ENCODE results near the gene MT1A. TPM values are rescaled to one million over a fixed set of nuclear protein-coding genes. Genes with fewer than 3 reads are reported as not detected.

MT1A gene
- total RNA-seq, 1 experiment from 2014 or later, result not detected

DNA sequence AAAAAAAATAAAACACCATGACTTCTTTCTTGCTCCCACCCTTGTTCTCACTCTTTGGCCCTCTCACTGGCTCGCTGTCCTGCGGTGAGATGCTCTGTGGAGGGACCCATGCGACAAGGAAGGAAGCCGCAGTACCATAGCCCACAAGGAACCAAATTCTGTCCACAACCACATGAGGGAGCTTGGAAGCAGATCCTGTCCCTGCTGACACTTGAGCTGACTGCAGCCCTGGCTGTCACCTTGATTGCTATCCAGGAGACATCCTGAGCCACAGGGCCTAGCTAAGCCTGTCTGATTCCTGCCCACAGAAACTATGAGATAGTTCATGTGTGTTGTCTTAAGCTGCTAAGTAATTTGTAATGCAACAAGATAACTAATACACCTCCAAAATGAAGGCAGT is 34.9 kb upstream of the MT1A start:
- Mint-ChIP-seq H3K4me3 (ENCODE audit: low read depth, unreplicated experiment) (no peak overlapping the region), H3K27ac (ENCODE audit: unreplicated experiment) (no peak overlapping the region), H3K27me3 (ENCODE audit: unreplicated experiment) (peaks cover 29% of the 10 kb centered on the region), H3K4me1 (ENCODE audit: low read depth, unreplicated experiment) (peaks cover 20% of the 10 kb centered on the region), H3K36me3 (ENCODE audit: insufficient read depth, unreplicated experiment) (peaks cover 8% of the 10 kb centered on the region), H3K9me3 (ENCODE audit: low read depth, unreplicated experiment) (no peaks in the 10 kb centered on the region)
- CTCF ChIA-PET, result interaction anchor here (0.5 to 4.2 kb wide), 9 partner anchors 15 to 660 kb away, joined by 3 to 71 read pairs (median 4); partner anchors contain the start of gene MT1F
- DNase-seq, result peak; percentile 66
- TF ChIP-seq CTCF (IDR thresholded peaks at IDR 0.05; ENCODE audit: unreplicated experiment), result peak; percentile 40
- BruUV-seq (replicated peaks), result no TSS peak
- intact Hi-C loops (cut with micrococcal nuclease; ENCODE audit: unreplicated experiment), result loop anchor here (1.0 kb wide), 1 partner anchor 99 kb away; no protein-coding TSS in a partner anchor

- no peak overlapping the region for H3K27ac Mint-ChIP-seq (ENCODE audit: unreplicated experiment)
- H3K4me3 Mint-ChIP-seq (ENCODE audit: low read depth, unreplicated experiment), result no peak overlapping the region
- CTCF ChIA-PET, result interaction anchor here (0.6 to 4.2 kb wide), 3 partner anchors 15 to 1419 kb away, joined by 3 to 71 read pairs (median 3); no protein-coding TSS in a partner anchor
- H3K27me3 Mint-ChIP-seq (ENCODE audit: unreplicated experiment), result peaks cover 27% of the 10 kb centered on the region
- peaks cover 32% of the 10 kb centered on the region for H3K4me1 Mint-ChIP-seq (ENCODE audit: low read depth, unreplicated experiment)
- no peak for DNase-seq
- no peaks in the 10 kb centered on the region for H3K9me3 Mint-ChIP-seq (ENCODE audit: low read depth, unreplicated experiment)
- peaks cover 18% of the 10 kb centered on the region for H3K36me3 Mint-ChIP-seq (ENCODE audit: insufficient read depth, unreplicated experiment)
- no peak for TF ChIP-seq CTCF (IDR thresholded peaks at IDR 0.05; ENCODE audit: unreplicated experiment)
- BruUV-seq (replicated peaks), result no TSS peak
- intact Hi-C loops (cut with micrococcal nuclease; ENCODE audit: unreplicated experiment), result no loop called here
Observed at GRCh38 chr16:56604966-56605365, 33.5 kb upstream of the MT1A start.

DNA sequence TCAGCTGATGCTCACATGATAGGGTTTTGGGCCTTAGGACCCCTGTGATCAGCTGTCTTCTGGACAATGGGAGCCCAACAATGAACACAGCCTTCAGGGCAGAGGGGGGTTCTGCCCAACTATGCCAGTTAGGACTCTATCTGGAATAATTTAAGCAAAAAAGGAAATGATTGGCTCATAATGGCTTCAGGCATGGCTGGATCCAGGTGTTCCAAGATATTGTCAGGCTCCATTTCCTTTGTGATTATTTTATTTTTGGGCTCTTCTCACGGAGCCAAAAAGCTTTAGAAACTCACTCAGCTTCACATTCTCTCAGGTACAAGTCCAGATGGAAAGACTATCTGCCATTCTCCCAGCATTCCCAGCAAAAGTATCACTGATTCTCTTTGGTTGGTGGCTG is 33.0 kb upstream of the MT1A start:
- H3K27me3 Mint-ChIP-seq (ENCODE audit: unreplicated experiment), result peaks cover 22% of the 10 kb centered on the region
- H3K4me3 Mint-ChIP-seq (ENCODE audit: low read depth, unreplicated experiment), result no peak overlapping the region
- no peak for TF ChIP-seq CTCF (IDR thresholded peaks at IDR 0.05; ENCODE audit: unreplicated experiment)
- DNase-seq, result no peak
- CTCF ChIA-PET, result interaction anchor here (0.6 to 4.2 kb wide), 4 partner anchors 14 to 988 kb away, joined by 3 to 71 read pairs (median 4); no protein-coding TSS in a partner anchor
- H3K36me3 Mint-ChIP-seq (ENCODE audit: insufficient read depth, unreplicated experiment), result peaks cover 18% of the 10 kb centered on the region
- intact Hi-C loops (cut with micrococcal nuclease; ENCODE audit: unreplicated experiment), result no loop called here
- BruUV-seq (replicated peaks), result no TSS peak
- H3K9me3 Mint-ChIP-seq (ENCODE audit: low read depth, unreplicated experiment), result no peaks in the 10 kb centered on the region
- no peak overlapping the region for H3K27ac Mint-ChIP-seq (ENCODE audit: unreplicated experiment)
- peaks cover 32% of the 10 kb centered on the region for H3K4me1 Mint-ChIP-seq (ENCODE audit: low read depth, unreplicated experiment)

DNA sequence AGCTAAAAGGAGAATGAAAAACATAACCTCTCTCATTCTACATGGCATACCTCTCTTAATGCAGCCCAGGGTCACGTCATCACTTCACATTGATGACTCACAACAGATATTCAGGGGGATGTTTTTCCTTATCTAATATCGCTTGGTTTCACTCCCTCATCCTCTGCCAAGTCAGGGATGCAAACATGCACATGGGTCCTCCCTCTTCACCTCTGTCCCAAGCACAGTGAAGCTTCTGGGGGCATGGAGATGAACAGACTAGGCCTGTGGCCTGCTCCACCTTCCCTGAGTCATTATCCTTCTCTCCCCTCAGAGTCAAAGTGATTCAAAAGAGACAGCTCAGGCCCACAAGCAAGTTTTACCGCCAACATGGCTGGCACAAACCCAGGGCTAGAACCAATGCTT is 32.4 kb upstream of the MT1A start:
- no peak for DNase-seq
- Mint-ChIP-seq H3K4me3 (ENCODE audit: low read depth, unreplicated experiment) (no peak overlapping the region), H3K9me3 (ENCODE audit: low read depth, unreplicated experiment) (no peaks in the 10 kb centered on the region), H3K4me1 (ENCODE audit: low read depth, unreplicated experiment) (peaks cover 34% of the 10 kb centered on the region), H3K27me3 (ENCODE audit: unreplicated experiment) (peaks cover 16% of the 10 kb centered on the region), H3K36me3 (ENCODE audit: insufficient read depth, unreplicated experiment) (peaks cover 18% of the 10 kb centered on the region), H3K27ac (ENCODE audit: unreplicated experiment) (no peak overlapping the region)
- CTCF ChIA-PET, result interaction anchor here (1.2 to 4.2 kb wide), 2 partner anchors 24 to 95 kb away, joined by 4 to 71 read pairs; no protein-coding TSS in a partner anchor
- BruUV-seq (replicated peaks), result no TSS peak
- intact Hi-C loops (cut with micrococcal nuclease; ENCODE audit: unreplicated experiment), result no loop called here
- no peak for TF ChIP-seq CTCF (IDR thresholded peaks at IDR 0.05; ENCODE audit: unreplicated experiment)
